RWPE2 (cell line): ENCODE results near the gene ZNF468.

ENCODE experiments used
- ATAC-seq: fragments of 200-7000 bp; cut with Tn5 transposase; 3 replicates; pipeline ENCODE4 v1.9.1; 2021; ENCODE audit warnings: low read depth
- DNase-seq: peaks from one replicate; pipeline ENCODE4 v3.0.0-alpha.2; 2020; ENCODE audit warnings: low spot score
- H3K27ac ChIP-seq: fragments of 450-650 bp; 2 replicates; pipeline ENCODE4 v1.5.1; 2017; ENCODE audit warnings: mild to moderate bottlenecking; ENCODE audit not compliant: poor library complexity, severe bottlenecking
- H3K27me3 ChIP-seq: fragments of 250-450 bp; sonication (Bioruptor Pico); 2 replicates; pipeline ENCODE4 v1.5.1; 2021; ENCODE audit warnings: mild to moderate bottlenecking, moderate library complexity; ENCODE audit not compliant: insufficient read depth, poor library complexity, severe bottlenecking
- H3K36me3 ChIP-seq: fragments of 250-450 bp; sonication (Bioruptor Pico); 2 replicates; pipeline ENCODE4 v1.5.1; 2020; ENCODE audit warnings: low read depth, mild to moderate bottlenecking, moderate library complexity
- H3K4me1 ChIP-seq: fragments of 250-450 bp; sonication (Bioruptor Pico); 2 replicates; pipeline ENCODE4 v1.5.1; 2021; ENCODE audit warnings: mild to moderate bottlenecking, moderate library complexity; ENCODE audit not compliant: insufficient read depth, poor library complexity, severe bottlenecking
- H3K4me3 ChIP-seq: fragments of 250-450 bp; sonication (Bioruptor Pico); 2 replicates; pipeline ENCODE4 v1.5.1; 2021; ENCODE audit warnings: mild to moderate bottlenecking, moderate library complexity; ENCODE audit not compliant: severe bottlenecking
- H3K9me3 ChIP-seq: fragments of 250-450 bp; sonication (Bioruptor Pico); 2 replicates; pipeline ENCODE4 v1.5.1; 2021; ENCODE audit warnings: mild to moderate bottlenecking, moderate library complexity; ENCODE audit not compliant: severe bottlenecking
- TF ChIP-seq, protein P1 (sequence below): fragments of 450-650 bp; IDR thresholded peaks from one replicate; pipeline ENCODE4 v1.5.1; 2017; ENCODE audit warnings: mild to moderate bottlenecking, moderate library complexity; ENCODE audit not compliant: poor library complexity, severe bottlenecking

Gene ZNF468

DNA sequence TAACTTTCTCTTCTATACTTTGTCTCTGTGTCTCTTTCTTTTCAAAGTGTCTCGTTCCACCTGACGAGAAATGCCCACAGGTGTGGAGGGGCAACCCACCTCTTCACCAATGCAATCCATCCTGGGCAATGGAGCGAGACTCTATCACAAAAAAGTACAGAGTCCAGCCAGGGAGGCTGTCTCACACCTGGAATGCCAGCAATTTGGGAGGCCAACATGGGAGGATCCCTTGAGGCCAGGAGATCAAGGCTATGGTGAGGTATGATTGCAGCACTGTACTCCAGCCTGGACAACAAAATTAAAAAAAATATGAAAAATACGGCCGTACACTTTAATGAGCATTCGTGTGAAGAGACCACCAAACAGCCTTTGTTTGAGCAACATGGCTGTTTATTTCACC lies 68.0 kb downstream of the ZNF468 start:
- no peak for ATAC-seq
- H3K4me3 ChIP-seq, result no peak overlapping the region
- no peaks in the 10 kb centered on the region for H3K36me3 ChIP-seq
- no peaks in the 10 kb centered on the region for H3K4me1 ChIP-seq
- no peak for DNase-seq
- H3K9me3 ChIP-seq, result peaks cover 4% of the 10 kb centered on the region
- no peaks in the 10 kb centered on the region for H3K27me3 ChIP-seq
- TF ChIP-seq, protein P1, sequence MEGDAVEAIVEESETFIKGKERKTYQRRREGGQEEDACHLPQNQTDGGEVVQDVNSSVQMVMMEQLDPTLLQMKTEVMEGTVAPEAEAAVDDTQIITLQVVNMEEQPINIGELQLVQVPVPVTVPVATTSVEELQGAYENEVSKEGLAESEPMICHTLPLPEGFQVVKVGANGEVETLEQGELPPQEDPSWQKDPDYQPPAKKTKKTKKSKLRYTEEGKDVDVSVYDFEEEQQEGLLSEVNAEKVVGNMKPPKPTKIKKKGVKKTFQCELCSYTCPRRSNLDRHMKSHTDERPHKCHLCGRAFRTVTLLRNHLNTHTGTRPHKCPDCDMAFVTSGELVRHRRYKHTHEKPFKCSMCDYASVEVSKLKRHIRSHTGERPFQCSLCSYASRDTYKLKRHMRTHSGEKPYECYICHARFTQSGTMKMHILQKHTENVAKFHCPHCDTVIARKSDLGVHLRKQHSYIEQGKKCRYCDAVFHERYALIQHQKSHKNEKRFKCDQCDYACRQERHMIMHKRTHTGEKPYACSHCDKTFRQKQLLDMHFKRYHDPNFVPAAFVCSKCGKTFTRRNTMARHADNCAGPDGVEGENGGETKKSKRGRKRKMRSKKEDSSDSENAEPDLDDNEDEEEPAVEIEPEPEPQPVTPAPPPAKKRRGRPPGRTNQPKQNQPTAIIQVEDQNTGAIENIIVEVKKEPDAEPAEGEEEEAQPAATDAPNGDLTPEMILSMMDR, result no peak
- H3K27ac ChIP-seq, result no peak overlapping the region
